Measurements from ENCODE around the gene COMMD7.

The COMMD7 gene

GRCh38 chr20:32789896-32790750 is 46.9 kb upstream of the COMMD7 start:
- Histone ChIP-seq H3K36me3 (ENCODE audit: control insufficient read depth in 1 of 2, insufficient read depth in 2 of 2, low read depth in 1 of 2, low read length in 2 of 2) (peaks cover 26 to 77% of the 10 kb centered on the region in 2 experiments), H3K9me3 (ENCODE audit: control insufficient read depth, low read length) (no peaks in the 10 kb centered on the region), H3K4me1 (ENCODE audit: control insufficient read depth, insufficient read depth, low read depth, low read length) (peaks cover 9% of the 10 kb centered on the region), H2BK15ac (ENCODE audit: low read depth, poor library complexity, severe bottlenecking) (no peak overlapping the region), H3K27me3 (ENCODE audit: control insufficient read depth in 1 of 2, insufficient read depth in 1 of 2, low read length in 2 of 2) (no peaks in the 10 kb centered on the region), H2AK5ac (ENCODE audit: low read length, severe bottlenecking) (no peak overlapping the region), H3K79me1 (replicated peaks; ENCODE audit: low read length, poor library complexity, severe bottlenecking) (no peaks in the 10 kb centered on the region), H3K23ac (ENCODE audit: low read length in 2 of 2) (no peak overlapping the region), H2BK12ac (ENCODE audit: low read length in 2 of 2) (no peak overlapping the region), H3K4me2 (ENCODE audit: low read length, poor library complexity, severe bottlenecking) (no peak overlapping the region), H3K14ac (ENCODE audit: low read length in 2 of 2) (no peak overlapping the region), H3K18ac (ENCODE audit: low read depth in 1 of 2, low read length in 2 of 2) (no peak overlapping the region), H2BK120ac (ENCODE audit: low read depth, low read length) (no peak overlapping the region), H2BK5ac (ENCODE audit: low read depth, low read length, poor library complexity, severe bottlenecking) (no peak overlapping the region), H3K27ac (ENCODE audit: low read length, poor library complexity, severe bottlenecking) (no peak overlapping the region), H2AFZ (ENCODE audit: low read depth, low read length) (no peak overlapping the region), H4K8ac (ENCODE audit: low read length) (no peak overlapping the region), H3K4me3 (ENCODE audit: insufficient read depth in 1 of 2, low read depth in 1 of 2, low read length in 2 of 2) (no peak overlapping the region), H4K91ac (ENCODE audit: low read length) (no peak overlapping the region), H3K4ac (ENCODE audit: low read depth in 1 of 2, low read length in 2 of 2) (no peak overlapping the region), H3K9ac (ENCODE audit: low read length) (no peak overlapping the region)
- WGBS = 67% methylated on average over 6 of the region's 6 CpGs
- DNase-seq = peak; percentile 60

GRCh38 chr20:32787168-32787567 is 43.9 kb upstream of the COMMD7 start:
- Histone ChIP-seq H3K23ac (ENCODE audit: low read length in 2 of 2) (no peak overlapping the region), H3K18ac (ENCODE audit: low read depth in 1 of 2, low read length in 2 of 2) (no peak overlapping the region), H2BK15ac (ENCODE audit: low read depth, poor library complexity, severe bottlenecking) (no peak overlapping the region), H4K8ac (ENCODE audit: low read length) (no peak overlapping the region), H3K27ac (ENCODE audit: low read length, poor library complexity, severe bottlenecking) (no peak overlapping the region), H3K4ac (ENCODE audit: low read depth in 1 of 2, low read length in 2 of 2) (no peak overlapping the region), H3K14ac (ENCODE audit: low read length in 2 of 2) (no peak overlapping the region), H3K4me3 (ENCODE audit: insufficient read depth in 1 of 2, low read depth in 1 of 2, low read length in 2 of 2) (peak overlapping the region in 1 of 2 experiments; percentile 3), H2BK12ac (ENCODE audit: low read length in 2 of 2) (no peak overlapping the region), H3K27me3 (ENCODE audit: control insufficient read depth in 1 of 2, insufficient read depth in 1 of 2, low read length in 2 of 2) (no peaks in the 10 kb centered on the region), H3K36me3 (ENCODE audit: control insufficient read depth in 1 of 2, insufficient read depth in 2 of 2, low read depth in 1 of 2, low read length in 2 of 2) (peaks cover 26 to 66% of the 10 kb centered on the region in 2 experiments), H2BK5ac (ENCODE audit: low read depth, low read length, poor library complexity, severe bottlenecking) (no peak overlapping the region), H2BK120ac (ENCODE audit: low read depth, low read length) (no peak overlapping the region), H4K91ac (ENCODE audit: low read length) (no peak overlapping the region), H3K4me2 (ENCODE audit: low read length, poor library complexity, severe bottlenecking) (no peak overlapping the region), H3K79me1 (replicated peaks; ENCODE audit: low read length, poor library complexity, severe bottlenecking) (no peaks in the 10 kb centered on the region), H3K9ac (ENCODE audit: low read length) (no peak overlapping the region), H2AK5ac (ENCODE audit: low read length, severe bottlenecking) (no peak overlapping the region), H2AFZ (ENCODE audit: low read depth, low read length) (no peak overlapping the region), H3K4me1 (ENCODE audit: control insufficient read depth, insufficient read depth, low read depth, low read length) (peaks cover 4% of the 10 kb centered on the region), H3K9me3 (ENCODE audit: control insufficient read depth, low read length) (no peaks in the 10 kb centered on the region)
- 95% methylated on average over 15 of the region's 16 CpGs for WGBS
- no peak for DNase-seq

- H3K4ac ChIP-seq (ENCODE audit: low read depth in 1 of 2, low read length in 2 of 2) = no peak overlapping the region
- no peaks in the 10 kb centered on the region for H3K79me1 ChIP-seq (replicated peaks; ENCODE audit: low read length, poor library complexity, severe bottlenecking)
- no peak overlapping the region for H3K4me3 ChIP-seq (ENCODE audit: insufficient read depth in 1 of 2, low read depth in 1 of 2, low read length in 2 of 2)
- no peaks in the 10 kb centered on the region for H3K27me3 ChIP-seq (ENCODE audit: control insufficient read depth in 1 of 2, insufficient read depth in 1 of 2, low read length in 2 of 2)
- no peak overlapping the region for H2AK5ac ChIP-seq (ENCODE audit: low read length, severe bottlenecking)
- peaks cover 22 to 66% of the 10 kb centered on the region in 2 experiments for H3K36me3 ChIP-seq (ENCODE audit: control insufficient read depth in 1 of 2, insufficient read depth in 2 of 2, low read depth in 1 of 2, low read length in 2 of 2)
- H2AFZ ChIP-seq (ENCODE audit: low read depth, low read length) = no peak overlapping the region
- peaks cover 4% of the 10 kb centered on the region for H3K4me1 ChIP-seq (ENCODE audit: control insufficient read depth, insufficient read depth, low read depth, low read length)
- WGBS = 95% methylated on average over 16 of the region's 16 CpGs
- no peak overlapping the region for H4K91ac ChIP-seq (ENCODE audit: low read length)
- no peak overlapping the region for H3K14ac ChIP-seq (ENCODE audit: low read length in 2 of 2)
- H3K9ac ChIP-seq (ENCODE audit: low read length) = no peak overlapping the region
- H2BK120ac ChIP-seq (ENCODE audit: low read depth, low read length) = no peak overlapping the region
- no peak overlapping the region for H2BK15ac ChIP-seq (ENCODE audit: low read depth, poor library complexity, severe bottlenecking)
- no peak overlapping the region for H3K23ac ChIP-seq (ENCODE audit: low read length in 2 of 2)
- no peaks in the 10 kb centered on the region for H3K9me3 ChIP-seq (ENCODE audit: control insufficient read depth, low read length)
- H2BK5ac ChIP-seq (ENCODE audit: low read depth, low read length, poor library complexity, severe bottlenecking) = no peak overlapping the region
- no peak overlapping the region for H2BK12ac ChIP-seq (ENCODE audit: low read length in 2 of 2)
- H3K27ac ChIP-seq (ENCODE audit: low read length, poor library complexity, severe bottlenecking) = no peak overlapping the region
- DNase-seq = no peak
- no peak overlapping the region for H3K4me2 ChIP-seq (ENCODE audit: low read length, poor library complexity, severe bottlenecking)
- no peak overlapping the region for H4K8ac ChIP-seq (ENCODE audit: low read length)
- no peak overlapping the region for H3K18ac ChIP-seq (ENCODE audit: low read depth in 1 of 2, low read length in 2 of 2)
These were observed 42.9 kb upstream of the COMMD7 start for GRCh38 chr20:32786059-32786760.

DNA sequence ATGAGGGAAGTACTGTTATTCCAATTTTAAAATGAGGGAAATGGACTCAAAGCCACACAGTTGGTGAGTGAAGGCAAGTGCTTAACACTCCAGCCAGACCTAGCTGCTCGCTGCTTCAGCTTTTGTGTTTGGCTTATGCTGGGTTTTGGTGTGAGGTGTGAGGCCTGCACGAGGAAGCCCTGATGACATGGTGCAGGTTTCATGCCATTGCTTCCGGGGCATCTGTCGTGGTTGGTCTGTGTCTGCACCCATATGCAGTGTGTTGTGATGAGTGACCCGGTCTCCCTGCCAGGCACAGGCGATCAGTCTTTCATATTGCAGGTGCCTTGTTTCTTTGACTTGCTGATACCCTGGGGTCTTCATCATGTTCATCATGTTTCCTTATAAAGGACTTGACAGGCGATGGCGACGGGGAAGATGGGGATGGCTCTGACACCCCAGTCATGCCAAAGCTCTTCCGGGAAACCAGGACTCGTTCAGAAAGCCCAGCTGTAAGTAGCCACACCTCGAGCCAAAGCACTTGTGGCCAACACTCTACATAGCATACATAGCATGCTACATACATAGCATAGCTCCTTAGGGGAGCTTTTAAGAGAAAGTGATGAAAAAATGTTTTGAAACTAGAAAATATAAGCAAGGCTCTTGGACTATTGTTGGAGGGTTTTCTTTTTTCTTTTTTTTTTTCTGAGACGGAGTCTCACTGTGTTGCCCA is 41.3 kb upstream of the COMMD7 start:
- Histone ChIP-seq H2BK12ac (ENCODE audit: low read length in 2 of 2) (no peak overlapping the region), H3K4me1 (ENCODE audit: control insufficient read depth, insufficient read depth, low read depth, low read length) (peaks cover 2% of the 10 kb centered on the region), H4K8ac (ENCODE audit: low read length) (no peak overlapping the region), H3K18ac (ENCODE audit: low read depth in 1 of 2, low read length in 2 of 2) (no peak overlapping the region), H3K36me3 (ENCODE audit: control insufficient read depth in 1 of 2, insufficient read depth in 2 of 2, low read depth in 1 of 2, low read length in 2 of 2) (peaks cover 29 to 68% of the 10 kb centered on the region in 2 experiments), H2BK120ac (ENCODE audit: low read depth, low read length) (no peak overlapping the region), H3K4me2 (ENCODE audit: low read length, poor library complexity, severe bottlenecking) (no peak overlapping the region), H2AFZ (ENCODE audit: low read depth, low read length) (no peak overlapping the region), H2BK15ac (ENCODE audit: low read depth, poor library complexity, severe bottlenecking) (no peak overlapping the region), H4K91ac (ENCODE audit: low read length) (no peak overlapping the region), H2BK5ac (ENCODE audit: low read depth, low read length, poor library complexity, severe bottlenecking) (no peak overlapping the region), H3K27me3 (ENCODE audit: control insufficient read depth in 1 of 2, insufficient read depth in 1 of 2, low read length in 2 of 2) (no peaks in the 10 kb centered on the region), H3K79me1 (replicated peaks; ENCODE audit: low read length, poor library complexity, severe bottlenecking) (peaks cover 3% of the 10 kb centered on the region), H3K9ac (ENCODE audit: low read length) (no peak overlapping the region), H3K4ac (ENCODE audit: low read depth in 1 of 2, low read length in 2 of 2) (no peak overlapping the region), H3K23ac (ENCODE audit: low read length in 2 of 2) (no peak overlapping the region), H2AK5ac (ENCODE audit: low read length, severe bottlenecking) (no peak overlapping the region), H3K27ac (ENCODE audit: low read length, poor library complexity, severe bottlenecking) (no peak overlapping the region), H3K9me3 (ENCODE audit: control insufficient read depth, low read length) (no peaks in the 10 kb centered on the region), H3K14ac (ENCODE audit: low read length in 2 of 2) (no peak overlapping the region), H3K4me3 (ENCODE audit: insufficient read depth in 1 of 2, low read depth in 1 of 2, low read length in 2 of 2) (no peak overlapping the region)
- 96% methylated on average over 11 of the region's 13 CpGs for WGBS
- no peak for DNase-seq
